Skeletal muscle satellite cell (primary cell): ENCODE results near the gene PIEZO2.

Experiments used
- H3K27me3 ChIP-seq: 2 replicates; pipeline ENCODE4 v1.7.0; 2013; ENCODE audit warnings: low read length; ENCODE audit not compliant: control insufficient read depth, insufficient read depth
- H3K36me3 ChIP-seq: 2 replicates; pipeline ENCODE4 v1.7.0; 2013; ENCODE audit warnings: mild to moderate bottlenecking, control low read depth, low read length; ENCODE audit not compliant: insufficient read depth
- H3K4me1 ChIP-seq: 2 replicates; pipeline ENCODE4 v1.7.0; 2013; ENCODE audit warnings: low read length; ENCODE audit not compliant: control insufficient read depth, insufficient read depth
- H3K4me2 ChIP-seq: 2 replicates; pipeline ENCODE4 v1.7.0; 2013; ENCODE audit warnings: mild to moderate bottlenecking, low read length
- H3K4me3 ChIP-seq: 2 replicates; pipeline ENCODE4 v1.7.0; 2013; ENCODE audit warnings: low read length
- H3K9ac ChIP-seq: 2 replicates; pipeline ENCODE4 v1.7.0; 2013; ENCODE audit warnings: mild to moderate bottlenecking, low read depth, low read length, moderate library complexity
- H3K9me3 ChIP-seq: replicated peaks from 2 replicates; pipeline ENCODE4 v1.7.0; 2013; ENCODE audit warnings: mild to moderate bottlenecking, control low read depth, low read length

PIEZO2 gene

DNA sequence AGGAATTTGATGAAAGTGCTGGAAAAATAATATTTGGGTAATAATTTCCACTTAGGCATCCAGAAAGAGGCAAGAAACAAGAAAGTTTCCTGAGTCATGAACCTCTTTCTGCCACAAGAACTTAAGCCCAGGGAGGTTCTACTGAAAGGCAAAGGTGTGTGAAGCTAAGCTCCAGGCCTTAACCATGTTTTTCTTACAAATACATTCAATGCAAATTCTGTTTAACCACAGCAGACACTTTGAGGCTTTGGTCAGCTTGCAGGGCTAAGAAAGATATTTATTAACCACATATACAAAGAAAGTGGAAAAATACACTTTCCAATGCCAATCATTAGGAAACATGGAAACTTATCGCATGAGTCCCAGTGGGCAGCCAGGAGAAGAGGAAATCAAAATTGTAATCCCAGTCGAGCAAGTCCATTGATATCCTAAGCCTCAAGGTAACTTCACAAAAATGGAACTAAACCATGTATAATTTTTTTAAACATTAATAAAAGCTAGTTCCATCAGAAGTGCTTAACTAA lies 68.3 kb downstream of the PIEZO2 start:
- Histone ChIP-seq H3K4me2 (no peak overlapping the region), H3K36me3 (no peaks in the 10 kb centered on the region), H3K27me3 (peaks cover 16% of the 10 kb centered on the region), H3K9me3 (no peaks in the 10 kb centered on the region), H3K4me1 (no peaks in the 10 kb centered on the region), H3K9ac (no peak overlapping the region), H3K4me3 (no peak overlapping the region)

DNA sequence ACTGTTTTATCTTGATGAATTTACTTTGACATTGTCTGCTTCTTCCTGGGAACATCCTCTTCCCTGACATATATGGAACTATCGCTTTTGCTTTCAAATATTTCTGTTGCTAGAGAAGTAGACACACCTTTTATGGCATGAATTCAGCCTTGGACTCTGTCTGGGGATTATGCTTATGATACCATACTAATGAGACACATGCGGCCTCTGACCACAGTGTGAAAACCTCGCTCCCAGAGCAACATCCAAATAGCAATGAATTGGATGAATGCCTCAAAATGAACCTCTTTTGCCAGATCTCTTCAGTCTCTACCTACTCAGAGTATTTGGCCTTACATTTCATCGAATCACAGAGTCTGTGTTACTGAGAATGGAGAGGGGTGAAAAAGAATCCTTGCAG lies 70.9 kb downstream of the PIEZO2 start:
- Histone ChIP-seq H3K4me3 (no peak overlapping the region), H3K4me1 (no peaks in the 10 kb centered on the region), H3K36me3 (no peaks in the 10 kb centered on the region), H3K9me3 (no peaks in the 10 kb centered on the region), H3K27me3 (peaks cover 11% of the 10 kb centered on the region), H3K4me2 (no peak overlapping the region), H3K9ac (no peak overlapping the region)

DNA sequence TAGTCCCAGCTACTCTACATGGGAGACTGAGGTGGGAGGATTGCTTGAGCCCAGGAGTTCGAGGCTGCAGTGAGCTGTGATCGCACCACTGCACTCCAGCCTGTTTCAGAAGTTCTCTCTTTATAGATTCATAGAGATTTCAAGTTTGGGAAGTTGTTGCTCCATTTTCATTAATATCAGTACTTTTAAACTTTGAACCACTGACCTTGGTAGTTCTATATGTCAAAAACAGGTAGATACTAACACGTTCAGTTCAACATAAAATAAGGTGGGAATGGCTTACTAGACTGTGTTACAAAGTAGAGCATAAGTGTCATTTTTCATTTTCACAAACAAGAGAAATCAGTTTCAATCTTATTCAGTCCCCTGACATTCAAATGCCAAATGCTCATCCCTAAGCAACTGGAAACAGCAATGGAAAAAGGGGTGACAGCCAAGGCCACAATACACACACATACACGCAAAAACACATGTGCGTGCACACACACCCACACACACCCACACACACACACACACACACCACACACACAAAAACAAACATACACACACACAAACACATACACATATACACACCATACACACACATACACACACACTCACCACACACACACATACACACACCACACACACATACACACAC lies 71.7 kb downstream of the PIEZO2 start:
- Histone ChIP-seq H3K4me2 (no peak overlapping the region), H3K27me3 (peaks cover 5% of the 10 kb centered on the region), H3K4me1 (no peaks in the 10 kb centered on the region), H3K9me3 (no peaks in the 10 kb centered on the region), H3K9ac (no peak overlapping the region), H3K36me3 (no peaks in the 10 kb centered on the region), H3K4me3 (no peak overlapping the region)

DNA sequence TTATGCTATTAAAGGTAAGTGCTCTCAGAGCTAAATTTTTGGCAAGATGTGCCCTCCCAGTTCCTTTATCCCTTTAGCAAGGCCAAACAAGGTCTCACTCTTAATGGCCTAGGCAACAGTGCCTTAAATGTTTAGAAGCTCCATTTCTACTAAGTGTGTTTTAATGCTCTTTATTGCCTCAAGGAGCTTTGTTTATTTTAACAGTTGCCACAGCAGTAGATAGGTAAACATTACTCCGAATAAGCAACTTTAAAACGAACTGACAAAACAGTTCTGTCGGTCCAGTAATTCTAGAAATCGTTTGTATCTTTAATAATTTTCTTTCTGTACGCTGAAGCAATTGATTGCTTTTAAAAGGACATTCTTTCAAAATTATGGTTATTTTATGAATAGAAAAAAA lies 74.5 kb downstream of the PIEZO2 start:
- Histone ChIP-seq H3K4me3 (no peak overlapping the region), H3K27me3 (peaks cover 3% of the 10 kb centered on the region), H3K4me1 (no peaks in the 10 kb centered on the region), H3K4me2 (no peak overlapping the region), H3K9me3 (no peaks in the 10 kb centered on the region), H3K9ac (no peak overlapping the region), H3K36me3 (no peaks in the 10 kb centered on the region)

DNA sequence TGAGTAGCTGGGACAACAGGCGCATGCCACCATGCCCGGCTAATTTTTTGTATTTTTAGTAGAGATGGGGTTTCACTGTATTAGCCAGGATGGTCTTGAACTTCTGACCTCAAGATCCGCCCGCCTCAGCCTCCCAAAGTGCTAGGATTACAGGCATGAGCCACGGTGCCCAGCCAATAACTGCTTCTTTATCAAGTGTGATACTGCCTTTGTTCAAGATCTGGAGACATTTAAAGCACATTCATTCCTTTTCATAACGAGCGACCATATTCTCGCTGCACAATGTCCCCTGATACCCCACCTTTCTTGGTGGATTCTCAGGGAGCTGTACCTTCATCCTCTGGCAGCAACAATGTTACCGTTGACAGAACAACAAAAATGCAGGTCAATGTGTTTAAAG lies 75.4 kb downstream of the PIEZO2 start:
- Histone ChIP-seq H3K4me2 (no peak overlapping the region), H3K9me3 (no peaks in the 10 kb centered on the region), H3K9ac (no peak overlapping the region), H3K36me3 (no peaks in the 10 kb centered on the region), H3K4me1 (no peaks in the 10 kb centered on the region), H3K27me3 (peaks cover 7% of the 10 kb centered on the region), H3K4me3 (no peak overlapping the region)

DNA sequence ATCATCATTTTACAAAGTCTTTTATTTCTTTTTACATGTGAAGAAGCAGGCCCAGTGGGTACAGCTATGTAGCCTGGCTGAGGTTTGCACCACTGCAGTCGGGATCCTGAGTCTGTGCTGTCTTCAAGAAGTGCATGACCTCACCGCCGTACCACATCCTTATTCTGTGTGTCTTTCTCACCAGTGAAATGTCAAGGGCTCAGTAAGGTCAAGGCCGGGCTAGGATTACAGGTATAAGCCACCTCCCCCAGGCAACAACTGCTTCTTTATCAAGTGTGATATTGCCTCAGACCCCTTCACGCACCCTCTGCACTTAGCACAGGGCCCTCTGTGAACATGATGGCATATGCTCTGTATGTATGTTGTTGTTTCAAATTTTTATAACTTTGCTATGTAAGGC lies 76.7 kb downstream of the PIEZO2 start:
- Histone ChIP-seq H3K9me3 (no peaks in the 10 kb centered on the region), H3K4me2 (no peak overlapping the region), H3K36me3 (no peaks in the 10 kb centered on the region), H3K4me3 (no peak overlapping the region), H3K9ac (no peak overlapping the region), H3K4me1 (no peaks in the 10 kb centered on the region), H3K27me3 (peaks cover 5% of the 10 kb centered on the region)

DNA sequence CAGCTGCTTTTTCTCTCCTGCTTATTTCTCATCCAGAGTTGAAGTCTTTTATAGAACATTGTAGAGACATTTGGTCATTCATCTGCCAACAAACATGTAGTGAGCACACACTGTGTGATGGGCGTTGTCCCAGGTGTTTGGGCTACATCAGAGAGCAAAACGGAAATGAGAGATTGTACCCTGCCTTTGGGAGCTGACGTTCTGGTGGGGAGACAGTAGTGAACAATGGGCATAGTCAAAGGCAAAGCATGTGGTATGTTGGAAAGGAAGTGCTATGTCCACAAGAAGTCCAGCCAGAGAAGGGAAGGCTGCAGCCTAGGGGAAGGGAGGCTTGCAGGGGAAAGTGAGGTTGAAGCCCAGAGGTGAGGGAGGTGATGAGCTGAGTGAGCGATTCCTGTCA lies 78.1 kb downstream of the PIEZO2 start:
- H3K9me3 ChIP-seq, result no peaks in the 10 kb centered on the region
- no peak overlapping the region for H3K4me2 ChIP-seq
- no peak overlapping the region for H3K4me3 ChIP-seq
- H3K27me3 ChIP-seq, result peaks cover 5% of the 10 kb centered on the region
- H3K4me1 ChIP-seq, result no peaks in the 10 kb centered on the region
- no peaks in the 10 kb centered on the region for H3K36me3 ChIP-seq
- no peak overlapping the region for H3K9ac ChIP-seq

DNA sequence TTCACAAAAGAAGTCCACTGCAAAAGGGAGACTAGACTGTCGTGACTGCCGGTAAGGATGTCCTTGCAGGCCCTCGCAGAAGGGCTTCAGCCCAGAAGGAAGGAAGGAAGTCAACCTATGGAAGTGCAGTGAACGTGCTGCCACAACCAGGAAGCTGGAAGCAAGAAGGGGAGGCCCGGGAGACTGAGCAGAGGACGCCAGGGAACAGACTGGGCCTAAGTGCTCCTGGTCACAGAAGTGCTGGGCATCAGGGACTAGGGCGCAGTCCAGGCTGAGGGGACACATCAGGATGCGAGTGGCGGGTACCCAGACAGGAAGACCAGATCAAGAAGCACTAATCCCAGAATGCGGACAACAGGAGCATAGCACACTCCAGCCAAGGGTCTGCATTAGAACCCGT lies 78.8 kb downstream of the PIEZO2 start:
- H3K4me2 ChIP-seq, result no peak overlapping the region
- H3K36me3 ChIP-seq, result no peaks in the 10 kb centered on the region
- H3K9me3 ChIP-seq, result no peaks in the 10 kb centered on the region
- no peaks in the 10 kb centered on the region for H3K4me1 ChIP-seq
- H3K27me3 ChIP-seq, result peaks cover 5% of the 10 kb centered on the region
- H3K4me3 ChIP-seq, result no peak overlapping the region
- H3K9ac ChIP-seq, result no peak overlapping the region

DNA sequence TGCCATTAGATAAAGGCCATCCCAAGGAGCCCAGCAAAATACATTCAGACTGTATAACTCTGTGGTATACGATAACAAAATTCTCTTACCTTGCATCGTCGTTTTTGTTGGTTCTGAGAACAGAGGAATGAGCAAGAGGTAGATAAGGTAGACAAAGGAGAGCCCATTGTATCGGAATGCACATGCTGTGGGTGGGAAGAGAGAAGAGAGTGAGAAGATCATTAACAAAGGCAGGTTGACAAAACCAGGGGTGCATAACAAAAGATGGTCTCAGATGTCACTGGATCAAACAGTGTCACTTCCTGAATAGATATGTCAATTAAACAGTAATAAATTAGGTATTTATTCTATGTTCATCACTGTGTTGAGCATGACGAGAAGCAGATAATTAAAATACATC lies 83.3 kb downstream of the PIEZO2 start:
- Histone ChIP-seq H3K27me3 (peaks cover 5% of the 10 kb centered on the region), H3K9me3 (no peaks in the 10 kb centered on the region), H3K9ac (no peak overlapping the region), H3K4me3 (no peak overlapping the region), H3K4me1 (no peaks in the 10 kb centered on the region), H3K4me2 (no peak overlapping the region), H3K36me3 (no peaks in the 10 kb centered on the region)

DNA sequence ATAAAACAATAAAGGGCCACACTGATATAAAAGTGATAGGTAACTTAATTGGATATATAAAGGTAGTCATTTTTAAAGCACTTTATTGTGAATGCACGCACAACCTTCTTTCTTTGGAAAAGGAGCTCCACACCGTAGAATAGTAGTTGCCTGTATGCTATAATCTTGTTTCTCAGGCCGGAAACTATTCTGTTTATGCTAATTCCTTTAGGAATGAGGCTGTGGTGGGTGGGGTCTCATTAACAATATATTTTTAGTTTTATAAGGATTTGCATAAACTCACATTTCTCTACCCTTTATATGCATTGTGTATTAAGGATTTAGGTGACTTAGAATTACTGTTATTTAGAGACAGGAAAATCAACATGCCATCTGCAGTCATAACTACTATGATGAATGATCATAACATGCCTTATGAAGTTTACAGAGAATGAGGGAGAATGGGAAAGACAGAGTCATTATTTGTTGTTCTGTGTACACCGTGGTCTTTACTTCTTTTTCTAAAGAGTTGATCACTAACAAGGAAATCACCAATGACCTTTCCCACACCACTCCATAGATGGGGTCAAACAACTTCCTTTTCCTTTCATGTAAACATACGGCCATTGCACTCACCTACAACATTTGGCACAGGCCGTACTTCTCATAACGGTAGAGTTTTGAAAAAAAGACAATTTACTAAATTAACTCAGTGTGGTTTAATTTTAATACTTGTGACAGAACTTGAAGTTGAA lies 84.5 kb downstream of the PIEZO2 start:
- no peak overlapping the region for H3K4me3 ChIP-seq
- no peaks in the 10 kb centered on the region for H3K36me3 ChIP-seq
- H3K27me3 ChIP-seq, result peaks cover 5% of the 10 kb centered on the region
- H3K4me2 ChIP-seq, result no peak overlapping the region
- H3K9me3 ChIP-seq, result no peaks in the 10 kb centered on the region
- no peak overlapping the region for H3K9ac ChIP-seq
- no peaks in the 10 kb centered on the region for H3K4me1 ChIP-seq

DNA sequence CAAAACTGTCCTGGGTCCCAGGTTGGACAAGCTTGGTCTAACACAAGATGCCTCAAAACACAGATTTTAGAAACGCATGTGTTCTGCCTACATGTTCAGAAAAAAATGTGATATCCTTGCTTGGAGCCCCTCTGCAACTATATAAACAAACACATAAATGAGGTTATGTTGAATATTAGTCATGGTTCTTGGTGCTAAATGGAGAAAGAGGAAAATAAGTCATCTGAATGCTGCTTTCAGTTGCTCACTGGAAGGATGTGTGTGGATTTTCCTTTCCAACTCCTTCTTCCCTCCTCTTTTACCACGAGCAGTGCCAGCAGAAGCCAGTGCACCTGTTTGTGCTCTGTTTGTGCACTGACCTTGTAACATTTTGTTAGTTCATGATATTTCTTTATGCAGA lies 85.3 kb downstream of the PIEZO2 start:
- H3K4me2 ChIP-seq, result no peak overlapping the region

DNA sequence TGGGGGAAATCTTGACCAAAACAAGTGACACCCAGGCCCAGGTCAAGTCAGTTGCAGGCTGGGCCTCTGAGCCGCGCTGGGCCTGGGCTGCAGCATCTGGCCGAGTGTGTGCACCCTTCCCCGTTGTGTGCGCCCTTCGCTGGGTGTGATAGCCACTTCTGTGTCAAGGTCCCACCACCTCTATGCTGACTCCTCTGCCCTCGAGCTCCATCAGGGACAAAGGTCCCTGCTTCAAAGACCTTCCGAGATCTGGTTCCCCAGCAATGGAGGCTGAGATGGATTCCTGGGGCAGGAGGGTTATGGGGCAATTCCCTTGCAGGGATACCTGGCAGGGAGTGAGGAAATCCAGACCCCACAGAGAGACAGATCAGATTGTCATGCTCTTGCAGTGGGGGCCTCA lies 93.6 kb downstream of the PIEZO2 start:
- Histone ChIP-seq H3K36me3 (no peaks in the 10 kb centered on the region), H3K4me1 (no peaks in the 10 kb centered on the region), H3K27me3 (no peaks in the 10 kb centered on the region), H3K9me3 (no peaks in the 10 kb centered on the region), H3K4me2 (no peak overlapping the region), H3K4me3 (no peak overlapping the region), H3K9ac (no peak overlapping the region)

More for the DNA sequence above, 85.3 kb downstream of the PIEZO2 start:
- Histone ChIP-seq H3K27me3 (peaks cover 2% of the 10 kb centered on the region), H3K4me1 (no peaks in the 10 kb centered on the region), H3K4me3 (no peak overlapping the region), H3K9me3 (no peaks in the 10 kb centered on the region), H3K36me3 (no peaks in the 10 kb centered on the region), H3K9ac (no peak overlapping the region)
